Liver (tissue), 9 donors: ENCODE measurements around the gene ALDH1B1. TPM values are rescaled to one million over a fixed set of nuclear protein-coding genes. Genes with fewer than 3 reads are reported as not detected.

Experiments used
- DNase-seq: peaks from one replicate; pipeline ENCODE4 v3.0.0-alpha.2; 2017; ENCODE audit warnings: low spot score
- H3K27ac ChIP-seq, 2 donors: one replicate each; pipeline ENCODE4 v1.7.0; 2013; ENCODE audit warnings: inconsistent platforms in 2 of 2, low read length in 2 of 2, control low read depth in 1 of 2, low read depth in 1 of 2, mild to moderate bottlenecking in 1 of 2
- H3K27me3 ChIP-seq, 4 donors: one replicate each; pipeline versions ENCODE4 v1.6.1 to v1.7.0; 2013; ENCODE audit warnings: low read length in 3 of 4, inconsistent platforms in 1 of 4, mild to moderate bottlenecking in 1 of 4, moderate library complexity in 1 of 4; ENCODE audit not compliant: control insufficient read depth in 4 of 4, insufficient read depth in 4 of 4
- H3K36me3 ChIP-seq, 4 donors: one replicate each; pipeline versions ENCODE4 v1.6.1 to v1.7.0; 2013; ENCODE audit warnings: low read length in 3 of 4, mild to moderate bottlenecking in 3 of 4, low read depth in 1 of 4, moderate library complexity in 1 of 4; ENCODE audit not compliant: control insufficient read depth in 4 of 4, insufficient read depth in 3 of 4
- H3K4me1 ChIP-seq, 4 donors: one replicate each; pipeline versions ENCODE4 v1.6.1 to v1.7.0; 2013; ENCODE audit warnings: low read length in 3 of 4, mild to moderate bottlenecking in 3 of 4, moderate library complexity in 1 of 4; ENCODE audit not compliant: control insufficient read depth in 4 of 4, insufficient read depth in 4 of 4
- H3K4me3 ChIP-seq, 3 donors: one replicate each; pipeline versions ENCODE4 v1.6.1 to v1.7.0; 2013; ENCODE audit warnings: low read length in 3 of 3, control low read depth in 1 of 3, low read depth in 1 of 3, mild to moderate bottlenecking in 1 of 3
- H3K9ac ChIP-seq, 2 donors: one replicate each; pipeline ENCODE4 v1.7.0; 2013; ENCODE audit warnings: low read length in 2 of 2, mild to moderate bottlenecking in 2 of 2, moderate library complexity in 2 of 2, control low read depth in 1 of 2, low read depth in 1 of 2
- H3K9me3 ChIP-seq, 4 donors: one replicate each; pipeline versions ENCODE4 v1.6.1 to v1.7.0; 2013; ENCODE audit warnings: low read length in 3 of 4; ENCODE audit not compliant: control insufficient read depth in 4 of 4
- CTCF ChIP-seq: fragments of 150-350 bp; IDR thresholded peaks from 2 replicates; pipeline ENCODE4 v1.5.1; 2017; ENCODE audit warnings: improper control_type of control experiment, low read depth, low read length; ENCODE audit not compliant: missing input control
- EGR1 ChIP-seq, 2 donors: IDR thresholded peaks; 2 replicates each; pipeline ENCODE4 v1.6.1; 2016 to 2018; ENCODE audit warnings: antibody characterized with exemption in 2 of 2, low read depth in 2 of 2
- FOXA2 ChIP-seq: IDR thresholded peaks from 2 replicates; pipeline ENCODE4 v1.6.1; 2016; ENCODE audit warnings: antibody characterized with exemption
- GABPA ChIP-seq, 2 donors: IDR thresholded peaks in 1 of 2; conservative IDR thresholded peaks in 1 of 2; 2 replicates each; pipeline ENCODE4 v1.6.1; 2016; ENCODE audit warnings: antibody characterized with exemption in 2 of 2, mild to moderate bottlenecking in 1 of 2, moderate library complexity in 1 of 2
- HNF4A ChIP-seq, 2 donors: conservative IDR thresholded peaks; 2 replicates each; pipeline ENCODE4 v1.6.1; 2016; ENCODE audit warnings: antibody characterized with exemption in 2 of 2, mild to moderate bottlenecking in 2 of 2
- HNF4G ChIP-seq: IDR thresholded peaks from 2 replicates; pipeline ENCODE4 v1.6.1; 2016; ENCODE audit warnings: antibody characterized with exemption
- JUND ChIP-seq, 2 donors: IDR thresholded peaks; 2 replicates each; pipeline ENCODE4 v1.6.1; 2016; ENCODE audit warnings: antibody characterized with exemption in 2 of 2
- MAX ChIP-seq: IDR thresholded peaks from 2 replicates; pipeline ENCODE4 v1.6.1; 2016; ENCODE audit warnings: antibody characterized with exemption
- NR2F2 ChIP-seq: IDR thresholded peaks from 2 replicates; pipeline ENCODE4 v1.6.1; 2016; ENCODE audit warnings: antibody characterized with exemption
- RAD21 ChIP-seq, 2 donors: IDR thresholded peaks; 2 replicates each; pipeline ENCODE4 v1.6.1; 2016; ENCODE audit warnings: antibody characterized with exemption in 2 of 2, mild to moderate bottlenecking in 2 of 2
- REST ChIP-seq: IDR thresholded peaks from 2 replicates; pipeline ENCODE4 v1.6.1; 2016; ENCODE audit warnings: antibody characterized with exemption, mild to moderate bottlenecking
- SP1 ChIP-seq: IDR thresholded peaks from 2 replicates; pipeline ENCODE4 v1.6.1; 2018; ENCODE audit warnings: antibody characterized with exemption, mild to moderate bottlenecking
- TAF1 ChIP-seq: conservative IDR thresholded peaks from 2 replicates; pipeline ENCODE4 v1.6.1; 2016; ENCODE audit warnings: antibody characterized with exemption, mild to moderate bottlenecking
- YY1 ChIP-seq: IDR thresholded peaks from 2 replicates; pipeline ENCODE4 v1.6.1; 2016; ENCODE audit warnings: antibody characterized with exemption, mild to moderate bottlenecking
- WGBS: extraction: QIAGEN DNeasy Blood & Tissue Kit; methylation state at CpG from one replicate; pipeline ENCODE4 v1.1.7; 2013; 5-methylcytosine and 5-hydroxymethylcytosine counted together
- polyA plus RNA-seq, 2 donors: library from polyadenylated mRNA; stranded (reverse) in 1 of 2; unstranded in 1 of 2; fragments of 200-250 nt in 1 of 2; fragments of >200 nt in 1 of 2; fragmentation: Nextera tagmentation in 1 of 2; extraction: Ambion mirVana in 1 of 2; gene quantifications; one replicate each; pipeline versions ENCODE4 v1.2.1 to v1.2.3, GENCODE V29; 2013 to 2015
- total RNA-seq, 2 donors: library from RNA; depleted of rRNA; stranded (reverse); fragments of >200 nt; gene quantifications; one replicate each; pipeline ENCODE4 v1.2.3, GENCODE V29; 2014
- TF ChIP-seq, protein P1 (sequence below): IDR thresholded peaks from 2 replicates; pipeline ENCODE4 v1.6.1; 2016; ENCODE audit warnings: antibody characterized with exemption
- TF ChIP-seq, protein P2 (sequence below): IDR thresholded peaks from 2 replicates; pipeline ENCODE4 v1.6.1; 2016; ENCODE audit warnings: antibody characterized with exemption
- donor health status: healthy.
- donor health status: healthy.
- donor health status: healthy.
- donor health status: healthy.
- donor health status: healthy.

Gene ALDH1B1
- total and polyA plus RNA-seq, 4 donors, result 18.9 to 73.9 (median 52.6) TPM

- Histone ChIP-seq H3K4me1 (no peaks in the 10 kb centered on the region), H3K4me3 (no peak overlapping the region), H3K36me3 (no peaks in the 10 kb centered on the region), H3K27ac (no peak overlapping the region), H3K9ac (no peak overlapping the region), H3K27me3 (no peaks in the 10 kb centered on the region), H3K9me3 (no peaks in the 10 kb centered on the region)
- WGBS, result 73% methylated on average over 3 of the region's 3 CpGs
- no peak for DNase-seq
- TF ChIP-seq, protein P1, sequence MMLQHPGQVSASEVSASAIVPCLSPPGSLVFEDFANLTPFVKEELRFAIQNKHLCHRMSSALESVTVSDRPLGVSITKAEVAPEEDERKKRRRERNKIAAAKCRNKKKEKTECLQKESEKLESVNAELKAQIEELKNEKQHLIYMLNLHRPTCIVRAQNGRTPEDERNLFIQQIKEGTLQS, result no peak
- TF ChIP-seq FOXA2, result no peak
- TF ChIP-seq YY1, result no peak
- TF ChIP-seq REST, result no peak
- no peak for TF ChIP-seq CTCF
- no peak for TF ChIP-seq HNF4G
- no peak for TF ChIP-seq HNF4A (conservative IDR thresholded peaks at IDR 0.05)
- TF ChIP-seq MAX, result no peak
These were observed 37.4 kb upstream of the ALDH1B1 start for GRCh38 chr9:38355115-38355514.

DNA sequence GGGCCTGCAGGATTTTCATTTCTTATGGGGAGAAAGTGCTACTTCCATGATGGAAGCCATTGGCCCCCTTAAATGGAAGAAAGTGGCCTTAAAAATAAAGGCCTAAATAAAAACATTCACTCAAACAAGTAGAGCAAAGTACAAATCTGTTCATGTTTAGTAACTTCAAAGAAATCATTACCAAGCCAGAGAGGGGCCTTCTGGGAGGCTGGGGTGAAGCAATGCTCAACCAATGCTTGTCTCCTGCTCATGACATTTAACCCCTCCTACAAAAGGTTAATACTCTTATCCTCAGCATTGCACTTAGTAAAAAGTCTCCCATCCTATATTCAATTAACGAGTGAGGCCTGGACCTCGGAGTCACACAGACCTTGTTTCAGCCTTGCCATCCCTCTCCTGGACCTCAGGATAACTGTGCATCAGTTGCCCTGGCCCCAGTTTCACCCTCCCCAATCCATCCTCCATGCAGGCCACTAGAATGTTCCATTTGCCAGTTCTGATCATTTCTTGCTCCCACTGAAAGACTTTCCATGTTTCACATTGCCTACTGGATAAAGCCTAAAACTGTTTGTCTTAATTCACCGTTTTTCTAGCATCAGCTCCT, 36.9 kb upstream of the ALDH1B1 start:
- H3K9ac ChIP-seq, result no peak overlapping the region
- H3K27ac ChIP-seq, result no peak overlapping the region
- H3K4me3 ChIP-seq, result no peak overlapping the region
- H3K4me1 ChIP-seq, result no peaks in the 10 kb centered on the region
- no peaks in the 10 kb centered on the region for H3K27me3 ChIP-seq
- no peaks in the 10 kb centered on the region for H3K36me3 ChIP-seq
- DNase-seq, result no peak
- 91% methylated on average over 3 of the region's 3 CpGs for WGBS
- no peaks in the 10 kb centered on the region for H3K9me3 ChIP-seq
- TF ChIP-seq CTCF (no peak), TAF1 (no peak), GABPA (IDR thresholded peaks at IDR 0.05 in 1 of 2, conservative IDR thresholded peaks at IDR 0.05 in 1 of 2) (no peak), SP1 (no peak), REST (no peak), EGR1 (IDR thresholded peaks at IDR 0.05; ENCODE audit: low read depth in 2 of 2) (no peak), HNF4G (no peak), YY1 (no peak), NR2F2 (no peak), MAX (no peak), JUND (IDR thresholded peaks at IDR 0.05) (no peak), RAD21 (IDR thresholded peaks at IDR 0.05) (no peak), FOXA2 (no peak)
- TF ChIP-seq, protein P2, sequence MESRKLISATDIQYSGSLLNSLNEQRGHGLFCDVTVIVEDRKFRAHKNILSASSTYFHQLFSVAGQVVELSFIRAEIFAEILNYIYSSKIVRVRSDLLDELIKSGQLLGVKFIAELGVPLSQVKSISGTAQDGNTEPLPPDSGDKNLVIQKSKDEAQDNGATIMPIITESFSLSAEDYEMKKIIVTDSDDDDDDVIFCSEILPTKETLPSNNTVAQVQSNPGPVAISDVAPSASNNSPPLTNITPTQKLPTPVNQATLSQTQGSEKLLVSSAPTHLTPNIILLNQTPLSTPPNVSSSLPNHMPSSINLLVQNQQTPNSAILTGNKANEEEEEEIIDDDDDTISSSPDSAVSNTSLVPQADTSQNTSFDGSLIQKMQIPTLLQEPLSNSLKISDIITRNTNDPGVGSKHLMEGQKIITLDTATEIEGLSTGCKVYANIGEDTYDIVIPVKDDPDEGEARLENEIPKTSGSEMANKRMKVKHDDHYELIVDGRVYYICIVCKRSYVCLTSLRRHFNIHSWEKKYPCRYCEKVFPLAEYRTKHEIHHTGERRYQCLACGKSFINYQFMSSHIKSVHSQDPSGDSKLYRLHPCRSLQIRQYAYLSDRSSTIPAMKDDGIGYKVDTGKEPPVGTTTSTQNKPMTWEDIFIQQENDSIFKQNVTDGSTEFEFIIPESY, result no peak
- TF ChIP-seq, protein P1, result no peak
